Kidney tubule cell (primary cell): ENCODE measurements around the gene PDIA2.
"Not testable (repeated sequence)": the region's sequence is repeated elsewhere in the genome, so short reads cannot be mapped to it uniquely, and the experiment has no call there.

ENCODE experiments used
- DNase-seq: peaks from one replicate; pipeline ENCODE4 v3.0.0-alpha.2; 2018; ENCODE audit warnings: low spot score

PDIA2 gene

GRCh38 chr16:263944-264343, 19.0 kb upstream of the PDIA2 start:
- no peak for DNase-seq

GRCh38 chr16:264440-264951, 18.5 kb upstream of the PDIA2 start:
- no peak for DNase-seq

- no peak for DNase-seq
Observed at GRCh38 chr16:265002-265529, 17.9 kb upstream of the PDIA2 start.

- DNase-seq: no peak
Observed at GRCh38 chr16:265711-266110, 17.3 kb upstream of the PDIA2 start.

- DNase-seq: no peak
Observed at GRCh38 chr16:266258-267164, 16.5 kb upstream of the PDIA2 start.

- DNase-seq: not testable (repeated sequence)
Observed at GRCh38 chr16:267562-267961, 15.4 kb upstream of the PDIA2 start.

GRCh38 chr16:268141-269053, 14.6 kb upstream of the PDIA2 start:
- DNase-seq: no peak

GRCh38 chr16:269061-269796, 13.7 kb upstream of the PDIA2 start:
- no peak for DNase-seq

DNA sequence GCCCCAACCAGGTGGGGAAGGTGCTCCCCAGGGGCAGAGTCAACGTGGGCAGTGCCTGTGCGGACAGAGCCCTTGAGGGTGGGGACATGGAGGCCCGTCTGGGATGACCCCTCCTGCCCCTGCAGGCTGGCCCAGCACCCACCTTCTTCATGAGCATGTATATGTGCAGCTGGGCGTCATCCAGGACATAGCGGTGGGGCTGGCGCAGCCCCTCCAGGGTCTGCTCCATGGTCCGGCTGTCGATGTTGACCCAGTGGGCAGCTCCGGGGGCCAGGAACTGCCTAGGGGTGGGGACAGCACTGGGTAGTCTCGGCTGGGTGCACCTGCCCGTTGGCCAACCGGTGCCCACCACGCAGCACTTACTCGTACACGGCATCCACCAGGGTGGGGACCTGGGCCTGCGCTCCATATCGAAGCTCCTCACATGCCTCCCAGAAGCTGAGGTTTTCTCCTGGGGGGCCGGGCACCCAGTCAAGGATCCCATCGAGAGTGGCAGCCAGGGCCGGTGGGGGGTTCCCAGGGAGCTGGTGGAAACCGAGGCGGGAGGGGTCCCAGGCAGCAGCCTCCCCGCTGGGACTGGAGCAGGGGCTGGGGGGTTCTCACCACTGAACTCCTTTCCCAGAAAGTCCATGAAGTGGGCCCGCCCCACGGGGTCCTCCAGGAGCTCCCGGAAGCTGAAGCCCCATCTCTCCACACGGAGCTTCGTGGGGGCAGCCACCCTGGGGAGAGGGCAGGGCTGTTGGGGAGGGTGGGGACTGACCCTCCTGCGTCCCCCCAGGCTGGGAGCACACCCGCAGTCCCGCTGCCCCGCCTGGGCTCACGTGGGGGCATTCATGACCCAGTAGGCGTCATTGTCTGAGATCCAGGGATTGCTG, 12.3 kb upstream of the PDIA2 start:
- DNase-seq: no peak

DNA sequence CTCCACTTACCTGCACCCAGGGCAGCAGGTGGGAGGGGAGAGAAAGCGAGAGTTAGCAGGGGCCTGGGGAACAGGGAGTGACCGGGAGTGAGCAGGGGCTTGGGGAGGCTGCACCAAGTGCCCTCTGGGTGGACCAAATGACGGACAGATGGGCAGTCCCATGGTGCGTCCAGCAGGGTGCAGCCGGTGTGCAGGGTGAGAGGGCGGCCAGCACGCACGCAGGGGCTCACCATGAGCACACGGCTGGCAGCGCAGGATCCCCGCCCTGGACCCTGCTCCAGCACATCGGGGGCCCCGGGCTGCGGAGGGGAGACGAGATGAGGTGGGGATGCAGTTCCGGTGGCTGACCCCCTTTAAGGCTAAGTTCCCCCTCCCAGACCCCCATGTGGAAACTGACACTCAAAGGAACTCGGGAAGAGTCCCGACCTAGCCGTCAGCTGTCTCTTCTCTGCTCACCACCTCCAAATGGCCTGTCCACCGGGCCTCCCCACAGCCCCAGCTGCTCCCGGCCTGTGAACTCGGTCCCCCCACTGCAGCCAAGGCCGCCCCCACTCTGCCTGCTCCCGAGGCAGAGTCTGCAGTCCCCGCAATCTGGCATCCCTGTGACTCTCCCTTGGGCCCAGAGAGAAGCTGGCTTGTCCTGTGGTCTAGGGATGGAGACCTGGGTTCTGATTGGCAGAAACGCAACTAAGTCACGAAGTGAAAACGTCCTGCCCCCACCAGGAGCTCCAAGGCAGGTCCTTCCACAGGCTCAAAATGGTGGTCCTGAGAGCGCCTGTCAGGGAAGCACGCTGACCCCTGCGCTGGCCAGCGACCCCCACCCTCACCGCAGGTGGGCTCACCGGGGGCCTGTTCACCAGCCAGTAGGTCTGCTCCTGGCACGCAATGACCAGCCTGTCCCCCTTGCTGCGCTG, 10.1 kb upstream of the PDIA2 start:
- no peak for DNase-seq

GRCh38 chr16:273547-274421, 9.2 kb upstream of the PDIA2 start:
- no peak for DNase-seq

DNA sequence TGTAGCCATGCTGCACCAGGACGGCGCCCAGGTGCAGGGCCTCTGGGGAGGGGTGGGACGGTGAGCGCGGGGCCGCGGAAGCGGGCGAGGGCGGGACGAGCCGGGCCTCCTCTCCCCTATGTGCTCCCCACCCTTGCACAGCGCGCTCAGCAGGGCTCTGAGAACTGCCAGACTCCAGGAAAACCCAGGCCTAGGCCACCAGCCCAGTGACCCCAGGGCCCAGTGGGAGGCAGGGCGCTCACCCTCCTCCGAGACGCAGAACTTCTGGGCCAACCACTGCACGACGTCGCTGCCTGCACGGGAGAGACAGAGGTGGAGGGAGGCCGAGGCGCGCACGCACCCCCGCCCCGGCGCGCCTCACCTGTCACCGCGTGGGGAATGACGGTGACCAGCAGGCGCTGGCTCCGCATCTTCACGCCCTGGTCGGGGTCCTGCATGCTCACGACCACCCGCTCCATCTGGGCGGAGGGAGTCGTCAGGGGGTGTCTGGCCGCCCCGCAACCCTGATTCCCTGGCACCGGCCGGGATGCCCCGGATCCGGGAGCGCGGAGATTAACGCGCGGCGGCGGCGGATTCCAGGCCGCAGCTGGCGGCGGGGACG, 7.8 kb upstream of the PDIA2 start:
- no peak for DNase-seq

DNA sequence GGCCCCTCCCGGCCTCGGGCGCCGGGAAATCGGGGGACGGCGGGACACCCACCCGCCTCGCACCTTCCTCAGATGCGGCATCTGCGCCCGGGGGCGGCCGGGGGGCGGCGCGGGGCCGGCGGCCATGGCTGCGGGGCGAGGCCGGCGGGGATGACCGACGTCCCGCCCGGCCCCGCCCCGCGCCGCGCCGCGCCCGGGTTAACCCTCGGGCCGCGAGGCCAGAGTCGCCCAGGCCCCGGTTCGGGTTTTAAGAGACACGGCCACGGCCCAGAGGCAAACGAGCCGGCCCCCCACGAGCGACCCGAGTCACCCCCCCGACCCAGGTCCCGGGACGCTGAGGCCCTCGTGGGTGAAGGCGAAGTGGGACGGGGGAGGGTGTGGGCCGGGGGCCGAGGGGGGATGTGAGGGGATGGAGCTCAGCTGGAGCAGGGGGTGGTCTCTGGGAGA, 7.2 kb upstream of the PDIA2 start, which contains the start of gene RGS11:
Gene RGS11 (minus strand): TSS at position 159 of the 447 bp plus-strand sequence. CDS start 33 bp downstream, at position 126.
- DNase-seq: no peak

GRCh38 chr16:276426-277077, 6.4 kb upstream of the PDIA2 start:
- peak; percentile 15 for DNase-seq

DNA sequence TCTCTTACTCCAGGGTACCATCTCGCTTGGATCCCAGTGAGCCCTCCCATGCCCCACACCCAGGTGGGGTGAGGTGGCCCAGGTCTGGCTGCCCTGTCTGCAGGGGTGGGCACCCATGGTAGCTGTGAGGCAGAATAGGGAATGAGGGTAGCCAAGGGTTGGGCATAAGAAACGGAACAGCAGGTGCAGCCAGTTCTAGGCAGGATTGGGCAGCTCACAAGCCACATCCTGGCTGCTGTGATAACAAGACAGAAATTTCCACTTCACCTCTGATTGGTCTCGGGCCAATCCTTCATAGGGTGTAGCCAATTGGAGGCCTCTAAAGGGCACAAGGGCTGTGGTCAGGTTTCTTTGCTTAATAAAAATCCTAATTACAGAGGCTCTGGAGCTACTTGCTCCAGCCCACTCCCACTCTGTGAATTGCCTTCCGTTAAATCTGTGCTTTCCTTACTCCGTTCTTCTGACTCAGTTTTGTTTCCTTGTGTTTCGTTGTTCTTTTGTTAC, 4.0 kb upstream of the PDIA2 start:
- peak; percentile 56 for DNase-seq

- DNase-seq: no peak
Observed at GRCh38 chr16:279531-279930, 3.4 kb upstream of the PDIA2 start.

DNA sequence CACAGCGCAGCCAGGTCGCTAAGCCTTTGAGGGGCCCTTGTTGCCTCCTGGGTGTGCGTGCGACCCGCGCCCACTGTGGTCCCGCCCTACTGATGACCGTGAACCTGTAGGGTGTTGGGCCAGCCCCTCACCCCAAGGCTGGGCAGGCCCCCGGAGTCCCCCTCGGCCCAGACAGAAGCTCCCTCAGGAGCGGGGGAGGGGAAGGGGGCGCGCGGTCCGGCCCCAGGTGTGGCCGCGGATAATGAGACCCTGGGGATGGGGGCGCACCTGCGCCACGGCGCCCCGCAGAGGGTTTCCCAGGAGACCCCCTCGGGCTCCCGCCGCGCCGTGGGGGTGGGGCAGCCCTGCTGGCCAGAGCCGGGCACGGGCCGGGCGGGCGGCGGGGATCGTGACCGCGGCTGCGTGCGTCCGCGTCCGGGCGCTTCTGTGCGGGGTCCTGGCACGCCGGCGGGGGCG, 2.9 kb upstream of the PDIA2 start:
- DNase-seq: no peak
